HepG2 (cell line): ENCODE measurements around the gene TIA1. TPM values are rescaled to one million over a fixed set of nuclear protein-coding genes. Genes with fewer than 3 reads are reported as not detected.

Source experiments
- FIP1L1 ChIP-seq: fragments of 200-400 bp; formaldehyde crosslinking; IDR thresholded peaks from 2 replicates; pipeline ENCODE4 v1.6.1; 2018; ENCODE audit warnings: low read depth, mild to moderate bottlenecking, low read length, moderate library complexity, borderline replicate concordance; ENCODE audit not compliant: insufficient read depth
- KDM1A ChIP-seq: IDR thresholded peaks from 2 replicates; pipeline ENCODE4 v1.6.1; 2016; ENCODE audit warnings: missing compliant biosample characterization
- KLF13 ChIP-seq: sonication (generic); formaldehyde crosslinking; IDR thresholded peaks from 2 replicates; pipeline ENCODE4 v1.4.0; 2020; ENCODE audit warnings: mild to moderate bottlenecking, missing genetic modification reagents
- MAZ ChIP-seq, 2 experiments: sonication (generic) in 1 of 2; formaldehyde crosslinking in 1 of 2; IDR thresholded peaks; 2 replicates each; pipeline versions ENCODE4 v1.5.0 to v1.6.1; 2012 to 2020; ENCODE audit warnings: low read depth in 2 of 2, mild to moderate bottlenecking in 2 of 2, borderline replicate concordance in 1 of 2, improper control_type of control experiment in 1 of 2, low read length in 1 of 2, missing genetic modification reagents in 1 of 2, moderate library complexity in 1 of 2
- NFIB ChIP-seq: sonication (generic); formaldehyde crosslinking; IDR thresholded peaks from 2 replicates; pipeline ENCODE4 v1.9.0; 2021; ENCODE audit warnings: missing genetic modification reagents, mild to moderate bottlenecking, borderline replicate concordance
- RARA ChIP-seq: IDR thresholded peaks from 2 replicates; pipeline ENCODE4 v1.6.1; 2016; ENCODE audit warnings: missing genetic modification reagents, missing compliant biosample characterization
- ZFP36 ChIP-seq: fragments of 150-350 bp; IDR thresholded peaks from 2 replicates; pipeline ENCODE4 v1.6.1; 2018; ENCODE audit warnings: borderline replicate concordance, low read length, low read depth; ENCODE audit not compliant: partially characterized antibody
- polyA plus RNA-seq, 8 experiments: library from polyadenylated mRNA; depleted of rRNA in 3 of 8; stranded (reverse) in 7 of 8; unstranded in 1 of 8; fragments of >200 nt; fragmentation: Illumina TruSeq in 4 of 8; extraction: Trizol in 4 of 8; gene quantifications; 2 replicates each; pipeline versions ENCODE4 v1.2.1 to v1.2.3, GENCODE V29; 2011 to 2016; ENCODE audit warnings: low read depth in 4 of 8, missing spikeins in 1 of 8, mixed read lengths in 1 of 8; ENCODE audit not compliant: insufficient read depth in 1 of 8
- total RNA-seq, 5 experiments: library from RNA; depleted of rRNA; stranded (reverse); fragments of >200 nt; fragmentation: Illumina TruSeq; extraction: Trizol; gene quantifications; 2 replicates each; pipeline ENCODE4 v1.2.3, GENCODE V29; 2016; ENCODE audit warnings: low read depth in 1 of 5
- TF ChIP-seq, protein P1 (sequence below): sonication (generic); formaldehyde crosslinking; IDR thresholded peaks from one replicate; pipeline ENCODE4 v1.5.1; 2020; ENCODE audit warnings: mild to moderate bottlenecking, missing genetic modification reagents; ENCODE audit errors: not compliant biosample characterization
- TF ChIP-seq, protein P2 (sequence below): sonication (generic); formaldehyde crosslinking; conservative IDR thresholded peaks from 2 replicates; pipeline ENCODE4 v1.4.0; 2020; ENCODE audit warnings: missing genetic modification reagents
- TF ChIP-seq, protein P3 (sequence below): sonication (generic); formaldehyde crosslinking; IDR thresholded peaks from 2 replicates; pipeline ENCODE4 v1.4.0; 2020; ENCODE audit warnings: missing genetic modification reagents
- TF ChIP-seq, protein P4 (sequence below): sonication (generic); formaldehyde crosslinking; IDR thresholded peaks from 2 replicates; pipeline ENCODE4 v1.4.0; 2020; ENCODE audit warnings: missing genetic modification reagents
- TF ChIP-seq, protein P5 (sequence below): sonication (generic); formaldehyde crosslinking; IDR thresholded peaks from 2 replicates; pipeline ENCODE4 v1.4.0; 2020; ENCODE audit warnings: missing genetic modification reagents

TIA1 gene
- total and polyA plus RNA-seq, 2 of the 13 experiments (the other 11 are each of a cell fraction or from before 2014, with no cell fraction given), result 209 to 319 TPM

GRCh38 chr2:70248181-70248847 lies at the start of gene TIA1 (continued):
- TF ChIP-seq, protein P1, sequence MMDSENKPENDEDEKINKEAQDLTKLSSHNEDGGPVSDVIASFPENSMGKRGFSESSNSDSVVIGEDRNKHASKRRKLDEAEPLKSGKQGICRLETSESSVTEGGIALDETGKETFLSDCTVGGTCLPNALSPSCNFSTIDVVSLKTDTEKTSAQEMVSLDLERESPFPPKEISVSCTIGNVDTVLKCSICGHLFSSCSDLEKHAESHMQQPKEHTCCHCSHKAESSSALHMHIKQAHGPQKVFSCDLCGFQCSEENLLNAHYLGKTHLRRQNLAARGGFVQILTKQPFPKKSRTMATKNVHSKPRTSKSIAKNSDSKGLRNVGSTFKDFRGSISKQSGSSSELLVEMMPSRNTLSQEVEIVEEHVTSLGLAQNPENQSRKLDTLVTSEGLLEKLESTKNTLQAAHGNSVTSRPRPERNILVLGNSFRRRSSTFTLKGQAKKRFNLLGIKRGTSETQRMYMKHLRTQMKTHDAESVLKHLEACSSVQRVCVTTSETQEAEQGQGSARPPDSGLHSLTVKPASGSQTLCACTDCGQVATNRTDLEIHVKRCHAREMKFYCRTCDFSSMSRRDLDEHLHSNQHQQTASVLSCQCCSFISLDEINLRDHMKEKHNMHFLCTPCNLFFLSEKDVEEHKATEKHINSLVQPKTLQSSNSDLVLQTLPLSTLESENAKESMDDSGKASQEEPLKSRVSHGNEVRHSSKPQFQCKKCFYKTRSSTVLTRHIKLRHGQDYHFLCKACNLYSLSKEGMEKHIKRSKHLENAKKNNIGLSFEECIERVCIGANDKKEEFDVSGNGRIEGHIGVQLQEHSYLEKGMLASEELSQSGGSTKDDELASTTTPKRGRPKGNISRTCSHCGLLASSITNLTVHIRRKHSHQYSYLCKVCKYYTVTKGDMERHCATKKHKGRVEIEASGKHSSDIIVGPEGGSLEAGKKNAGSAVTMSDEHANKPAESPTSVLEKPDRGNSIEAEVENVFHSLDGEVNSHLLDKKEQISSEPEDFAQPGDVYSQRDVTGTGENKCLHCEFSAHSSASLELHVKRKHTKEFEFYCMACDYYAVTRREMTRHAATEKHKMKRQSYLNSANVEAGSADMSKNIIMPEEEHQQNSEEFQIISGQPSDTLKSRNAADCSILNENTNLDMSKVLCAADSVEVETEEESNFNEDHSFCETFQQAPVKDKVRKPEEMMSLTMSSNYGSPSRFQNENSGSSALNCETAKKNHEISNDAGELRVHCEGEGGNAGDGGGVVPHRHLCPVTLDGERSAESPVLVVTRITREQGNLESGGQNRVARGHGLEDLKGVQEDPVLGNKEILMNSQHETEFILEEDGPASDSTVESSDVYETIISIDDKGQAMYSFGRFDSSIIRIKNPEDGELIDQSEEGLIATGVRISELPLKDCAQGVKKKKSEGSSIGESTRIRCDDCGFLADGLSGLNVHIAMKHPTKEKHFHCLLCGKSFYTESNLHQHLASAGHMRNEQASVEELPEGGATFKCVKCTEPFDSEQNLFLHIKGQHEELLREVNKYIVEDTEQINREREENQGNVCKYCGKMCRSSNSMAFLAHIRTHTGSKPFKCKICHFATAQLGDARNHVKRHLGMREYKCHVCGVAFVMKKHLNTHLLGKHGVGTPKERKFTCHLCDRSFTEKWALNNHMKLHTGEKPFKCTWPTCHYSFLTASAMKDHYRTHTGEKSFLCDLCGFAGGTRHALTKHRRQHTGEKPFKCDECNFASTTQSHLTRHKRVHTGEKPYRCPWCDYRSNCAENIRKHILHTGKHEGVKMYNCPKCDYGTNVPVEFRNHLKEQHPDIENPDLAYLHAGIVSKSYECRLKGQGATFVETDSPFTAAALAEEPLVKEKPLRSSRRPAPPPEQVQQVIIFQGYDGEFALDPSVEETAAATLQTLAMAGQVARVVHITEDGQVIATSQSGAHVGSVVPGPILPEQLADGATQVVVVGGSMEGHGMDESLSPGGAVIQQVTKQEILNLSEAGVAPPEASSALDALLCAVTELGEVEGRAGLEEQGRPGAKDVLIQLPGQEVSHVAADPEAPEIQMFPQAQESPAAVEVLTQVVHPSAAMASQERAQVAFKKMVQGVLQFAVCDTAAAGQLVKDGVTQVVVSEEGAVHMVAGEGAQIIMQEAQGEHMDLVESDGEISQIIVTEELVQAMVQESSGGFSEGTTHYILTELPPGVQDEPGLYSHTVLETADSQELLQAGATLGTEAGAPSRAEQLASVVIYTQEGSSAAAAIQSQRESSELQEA (CRISPR knock-in tag), result no peak
- TF ChIP-seq, protein P2, sequence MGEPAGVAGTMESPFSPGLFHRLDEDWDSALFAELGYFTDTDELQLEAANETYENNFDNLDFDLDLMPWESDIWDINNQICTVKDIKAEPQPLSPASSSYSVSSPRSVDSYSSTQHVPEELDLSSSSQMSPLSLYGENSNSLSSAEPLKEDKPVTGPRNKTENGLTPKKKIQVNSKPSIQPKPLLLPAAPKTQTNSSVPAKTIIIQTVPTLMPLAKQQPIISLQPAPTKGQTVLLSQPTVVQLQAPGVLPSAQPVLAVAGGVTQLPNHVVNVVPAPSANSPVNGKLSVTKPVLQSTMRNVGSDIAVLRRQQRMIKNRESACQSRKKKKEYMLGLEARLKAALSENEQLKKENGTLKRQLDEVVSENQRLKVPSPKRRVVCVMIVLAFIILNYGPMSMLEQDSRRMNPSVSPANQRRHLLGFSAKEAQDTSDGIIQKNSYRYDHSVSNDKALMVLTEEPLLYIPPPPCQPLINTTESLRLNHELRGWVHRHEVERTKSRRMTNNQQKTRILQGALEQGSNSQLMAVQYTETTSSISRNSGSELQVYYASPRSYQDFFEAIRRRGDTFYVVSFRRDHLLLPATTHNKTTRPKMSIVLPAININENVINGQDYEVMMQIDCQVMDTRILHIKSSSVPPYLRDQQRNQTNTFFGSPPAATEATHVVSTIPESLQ, result no peak; the same call in 1 of the 2 replicates
- TF ChIP-seq, protein P3, sequence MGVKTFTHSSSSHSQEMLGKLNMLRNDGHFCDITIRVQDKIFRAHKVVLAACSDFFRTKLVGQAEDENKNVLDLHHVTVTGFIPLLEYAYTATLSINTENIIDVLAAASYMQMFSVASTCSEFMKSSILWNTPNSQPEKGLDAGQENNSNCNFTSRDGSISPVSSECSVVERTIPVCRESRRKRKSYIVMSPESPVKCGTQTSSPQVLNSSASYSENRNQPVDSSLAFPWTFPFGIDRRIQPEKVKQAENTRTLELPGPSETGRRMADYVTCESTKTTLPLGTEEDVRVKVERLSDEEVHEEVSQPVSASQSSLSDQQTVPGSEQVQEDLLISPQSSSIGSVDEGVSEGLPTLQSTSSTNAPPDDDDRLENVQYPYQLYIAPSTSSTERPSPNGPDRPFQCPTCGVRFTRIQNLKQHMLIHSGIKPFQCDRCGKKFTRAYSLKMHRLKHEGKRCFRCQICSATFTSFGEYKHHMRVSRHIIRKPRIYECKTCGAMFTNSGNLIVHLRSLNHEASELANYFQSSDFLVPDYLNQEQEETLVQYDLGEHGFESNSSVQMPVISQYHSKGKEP (CRISPR knock-in tag), result peak; percentile 87
- TF ChIP-seq MAZ (IDR thresholded peaks at IDR 0.05; ENCODE audit: borderline replicate concordance, low read depth, low read length) (peak; percentile 70), MAZ (CRISPR knock-in tag; IDR thresholded peaks at IDR 0.05; ENCODE audit: low read depth) (peak; percentile 60), KDM1A (CRISPR knock-in tag) (no peak), RARA (CRISPR knock-in tag) (peak; percentile 31; the same call in 1 of the 2 replicates), ZFP36 (no peak), KLF13 (CRISPR knock-in tag) (0 out of 2 replicates have a peak, but pooled peaks have one; percentile 56), NFIB (CRISPR knock-in tag) (no peak), FIP1L1 (peak; percentile 97; the same call in 1 of the 2 replicates)
- TF ChIP-seq, protein P4, sequence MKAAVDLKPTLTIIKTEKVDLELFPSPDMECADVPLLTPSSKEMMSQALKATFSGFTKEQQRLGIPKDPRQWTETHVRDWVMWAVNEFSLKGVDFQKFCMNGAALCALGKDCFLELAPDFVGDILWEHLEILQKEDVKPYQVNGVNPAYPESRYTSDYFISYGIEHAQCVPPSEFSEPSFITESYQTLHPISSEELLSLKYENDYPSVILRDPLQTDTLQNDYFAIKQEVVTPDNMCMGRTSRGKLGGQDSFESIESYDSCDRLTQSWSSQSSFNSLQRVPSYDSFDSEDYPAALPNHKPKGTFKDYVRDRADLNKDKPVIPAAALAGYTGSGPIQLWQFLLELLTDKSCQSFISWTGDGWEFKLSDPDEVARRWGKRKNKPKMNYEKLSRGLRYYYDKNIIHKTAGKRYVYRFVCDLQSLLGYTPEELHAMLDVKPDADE (CRISPR knock-in tag), result no peak
- TF ChIP-seq, protein P5, sequence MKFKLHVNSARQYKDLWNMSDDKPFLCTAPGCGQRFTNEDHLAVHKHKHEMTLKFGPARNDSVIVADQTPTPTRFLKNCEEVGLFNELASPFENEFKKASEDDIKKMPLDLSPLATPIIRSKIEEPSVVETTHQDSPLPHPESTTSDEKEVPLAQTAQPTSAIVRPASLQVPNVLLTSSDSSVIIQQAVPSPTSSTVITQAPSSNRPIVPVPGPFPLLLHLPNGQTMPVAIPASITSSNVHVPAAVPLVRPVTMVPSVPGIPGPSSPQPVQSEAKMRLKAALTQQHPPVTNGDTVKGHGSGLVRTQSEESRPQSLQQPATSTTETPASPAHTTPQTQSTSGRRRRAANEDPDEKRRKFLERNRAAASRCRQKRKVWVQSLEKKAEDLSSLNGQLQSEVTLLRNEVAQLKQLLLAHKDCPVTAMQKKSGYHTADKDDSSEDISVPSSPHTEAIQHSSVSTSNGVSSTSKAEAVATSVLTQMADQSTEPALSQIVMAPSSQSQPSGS (CRISPR knock-in tag), result peak; percentile 25; the same call in 1 of the 2 replicates
